AG09319 (cell line): ENCODE measurements around the gene C18orf54.

Experiments used
- DNase-seq: peaks from one replicate; pipeline ENCODE4 v3.0.0-alpha.2; 2010; ENCODE audit warnings: low read depth; ENCODE audit errors: extremely low read depth
- CTCF ChIP-seq: IDR thresholded peaks from 2 replicates; pipeline ENCODE4 v1.5.1; 2011; ENCODE audit warnings: low read depth, mild to moderate bottlenecking, inconsistent platforms, low read length, moderate library complexity

Gene C18orf54

GRCh38 chr18:54388203-54389142 is 30.8 kb downstream of the C18orf54 start:
- no peak for TF ChIP-seq CTCF
- DNase-seq, result peak; percentile 25

- no peak for TF ChIP-seq CTCF
- DNase-seq, result no peak
Measured at GRCh38 chr18:54389143-54389505, 31.4 kb downstream of the C18orf54 start.

- DNase-seq, result no peak
- TF ChIP-seq CTCF, result no peak
Measured at GRCh38 chr18:54390838-54391237, 33.1 kb downstream of the C18orf54 start.

GRCh38 chr18:54392543-54393023 is 34.9 kb downstream of the C18orf54 start:
- TF ChIP-seq CTCF, result peak; percentile 71
- DNase-seq, result peak; percentile 25

- no peak for DNase-seq
- TF ChIP-seq CTCF, result no peak
Measured at GRCh38 chr18:54393648-54394294, 36.1 kb downstream of the C18orf54 start.

- no peak for DNase-seq
- no peak for TF ChIP-seq CTCF
Measured at GRCh38 chr18:54396760-54397159, 39.1 kb downstream of the C18orf54 start.

GRCh38 chr18:54405290-54405689 is 47.6 kb downstream of the C18orf54 start:
- TF ChIP-seq CTCF, result no peak
- DNase-seq, result no peak
